Smooth muscle cell (in vitro differentiated cells): ENCODE measurements around the gene GATA5. TPM values are rescaled to one million over a fixed set of nuclear protein-coding genes. Genes with fewer than 3 reads are reported as not detected.

Experiments used
- DNase-seq: peaks from one replicate; lab custom pipeline; 2025; ENCODE audit not compliant: unreplicated experiment; lab: John Stamatoyannopoulos, UW
- H2AFZ ChIP-seq: fragments of 200-600 bp; sonication (generic); 2 replicates; pipeline ENCODE4 v1.6.0; 2016; ENCODE audit warnings: antibody characterized with exemption, low read depth, mild to moderate bottlenecking
- H3F3A ChIP-seq: fragments of 200-600 bp; sonication (generic); 2 replicates; pipeline ENCODE4 v1.6.0; 2017; ENCODE audit warnings: antibody characterized with exemption, low read depth
- H3K27ac ChIP-seq: fragments of 200-600 bp; sonication (generic); 2 replicates; pipeline ENCODE4 v1.5.1; 2016; ENCODE audit warnings: low read depth, mild to moderate bottlenecking
- H3K27me3 ChIP-seq: fragments of 200-600 bp; sonication (generic); 2 replicates; pipeline ENCODE4 v1.6.1; 2016; ENCODE audit warnings: low read depth, mild to moderate bottlenecking
- H3K36me3 ChIP-seq: fragments of 200-600 bp; sonication (generic); 2 replicates; pipeline ENCODE4 v1.5.1; 2016; ENCODE audit warnings: low read depth
- H3K4me1 ChIP-seq: fragments of 200-600 bp; sonication (generic); 2 replicates; pipeline ENCODE4 v1.5.1; 2016; ENCODE audit warnings: low read depth
- H3K4me2 ChIP-seq: fragments of 200-600 bp; sonication (generic); 2 replicates; pipeline ENCODE4 v1.6.0; 2016; ENCODE audit warnings: mild to moderate bottlenecking
- H3K4me3 ChIP-seq: fragments of 200-600 bp; sonication (generic); 2 replicates; pipeline ENCODE4 v1.5.1; 2016; ENCODE audit warnings: mild to moderate bottlenecking
- H3K79me2 ChIP-seq: fragments of 200-600 bp; sonication (generic); 2 replicates; pipeline ENCODE4 v1.6.0; 2016; ENCODE audit warnings: low read depth, mild to moderate bottlenecking
- H3K9ac ChIP-seq: fragments of 200-600 bp; sonication (generic); 2 replicates; pipeline ENCODE4 v1.6.0; 2016; ENCODE audit warnings: low read depth
- H3K9me3 ChIP-seq: fragments of 200-600 bp; sonication (generic); replicated peaks from 2 replicates; pipeline ENCODE4 v1.5.1; 2016; ENCODE audit warnings: low read depth
- H4K20me1 ChIP-seq: fragments of 200-600 bp; sonication (generic); 2 replicates; pipeline ENCODE4 v1.6.0; 2016; ENCODE audit warnings: low read depth
- CTCF ChIP-seq: fragments of 200-600 bp; sonication (generic); IDR thresholded peaks from 2 replicates; pipeline ENCODE4 v1.5.1; 2017; ENCODE audit warnings: borderline replicate concordance, mild to moderate bottlenecking, antibody characterized with exemption; ENCODE audit not compliant: insufficient read depth, poor library complexity, severe bottlenecking
- WGBS: methylation state at CpG from one replicate; pipeline ENCODE4 v1.1.7; 2016; ENCODE audit warnings: low lambda C conversion rate; 5-methylcytosine and 5-hydroxymethylcytosine counted together
- polyA plus RNA-seq: library from polyadenylated mRNA; unstranded; fragments of >200 nt; fragmentation: Nextera tagmentation; extraction: Ambion mirVana; gene quantifications from 2 replicates; pipeline ENCODE4 v1.2.1, GENCODE V29; 2016
- total RNA-seq: library from RNA; depleted of rRNA; stranded (reverse); fragments of >200 nt; gene quantifications from 2 replicates; pipeline ENCODE4 v1.2.3, GENCODE V29; 2014

GATA5 gene
- total and polyA plus RNA-seq, 2 experiments from 2014 or later, result 1.9 to 9.2 TPM

GRCh38 chr20:62466072-62466760 lies 9.6 kb downstream of the GATA5 start:
- H3K27me3 ChIP-seq, result no peaks in the 10 kb centered on the region
- no peak for DNase-seq
- WGBS, result 94% methylated on average over 36 of the region's 48 CpGs
- peaks cover 22% of the 10 kb centered on the region for H4K20me1 ChIP-seq
- H3K79me2 ChIP-seq, result peaks cover 4% of the 10 kb centered on the region
- H2AFZ ChIP-seq, result no peak overlapping the region
- no peak overlapping the region for H3K4me2 ChIP-seq
- no peak for TF ChIP-seq CTCF
- no peak overlapping the region for H3K27ac ChIP-seq
- H3K4me1 ChIP-seq, result no peaks in the 10 kb centered on the region
- H3K9ac ChIP-seq, result no peak overlapping the region
- no peak overlapping the region for H3K4me3 ChIP-seq
- H3F3A ChIP-seq, result no peaks in the 10 kb centered on the region
- H3K9me3 ChIP-seq, result no peaks in the 10 kb centered on the region
- no peaks in the 10 kb centered on the region for H3K36me3 ChIP-seq

GRCh38 chr20:62464990-62465389 lies 10.8 kb downstream of the GATA5 start:
- Histone ChIP-seq H3K9me3 (no peaks in the 10 kb centered on the region), H3F3A (no peaks in the 10 kb centered on the region), H3K36me3 (no peaks in the 10 kb centered on the region), H3K27me3 (no peaks in the 10 kb centered on the region), H2AFZ (no peak overlapping the region), H3K4me1 (no peaks in the 10 kb centered on the region), H3K79me2 (no peaks in the 10 kb centered on the region), H4K20me1 (peaks cover 18% of the 10 kb centered on the region), H3K27ac (no peak overlapping the region), H3K9ac (no peak overlapping the region), H3K4me3 (no peak overlapping the region), H3K4me2 (no peak overlapping the region)
- 100% methylated on average over 6 of the region's 10 CpGs for WGBS
- TF ChIP-seq CTCF, result no peak
- DNase-seq, result no peak

- no peak for TF ChIP-seq CTCF
- no peak overlapping the region for H3K4me3 ChIP-seq
- no peaks in the 10 kb centered on the region for H3K27me3 ChIP-seq
- no peaks in the 10 kb centered on the region for H3K36me3 ChIP-seq
- WGBS, result 95% methylated on average over 10 of the region's 10 CpGs
- H3K79me2 ChIP-seq, result no peaks in the 10 kb centered on the region
- peaks cover 18% of the 10 kb centered on the region for H4K20me1 ChIP-seq
- H3K27ac ChIP-seq, result no peak overlapping the region
- H3F3A ChIP-seq, result no peaks in the 10 kb centered on the region
- H3K4me2 ChIP-seq, result no peak overlapping the region
- no peaks in the 10 kb centered on the region for H3K4me1 ChIP-seq
- no peak overlapping the region for H3K9ac ChIP-seq
- no peak overlapping the region for H2AFZ ChIP-seq
- H3K9me3 ChIP-seq, result no peaks in the 10 kb centered on the region
- DNase-seq, result no peak
Observed at GRCh38 chr20:62464425-62464770, 11.4 kb downstream of the GATA5 start.
